ENCODE measurements around the gene ADTRP. TPM values are rescaled to one million over a fixed set of nuclear protein-coding genes. Genes with fewer than 3 reads are reported as not detected.
A peak's percentile ranks its signal among the peaks of the same experiment; 100 is the strongest.

The ADTRP gene
- polyA plus RNA-seq, 1 donor (not counting 4 experiments of a cell fraction or from before 2014, with no cell fraction given), result 16.7 TPM

- peak overlapping the region; percentile 65 for H3K27ac ChIP-seq (ENCODE audit: control insufficient read depth, insufficient read depth, low read length)
- peak; percentile 39 for FAIRE-seq
- peak overlapping the region; percentile 79 for H3K4me2 ChIP-seq (ENCODE audit: control insufficient read depth, extremely low read depth, insufficient read depth, low read depth, low read length)
- no peaks in the 10 kb centered on the region for H3K36me3 ChIP-seq (ENCODE audit: control insufficient read depth in 2 of 2, extremely low read depth in 1 of 2, insufficient read depth in 2 of 2, low read length in 2 of 2)
- peaks cover 26% of the 10 kb centered on the region for H3K4me1 ChIP-seq (ENCODE audit: control insufficient read depth, extremely low read depth, insufficient read depth, low read length)
- no peaks in the 10 kb centered on the region for H3K9me1 ChIP-seq (ENCODE audit: control insufficient read depth, extremely low read depth, insufficient read depth, low read length)
- no peak for DNase-seq (ENCODE audit: low read depth, low spot score)
- no peaks in the 10 kb centered on the region for H3K9me3 ChIP-seq (ENCODE audit: control insufficient read depth, low read depth, low read length)
- H3K9ac ChIP-seq (ENCODE audit: control insufficient read depth, extremely low read depth, insufficient read depth, low read length), result peak overlapping the region; percentile 15
- no peaks in the 10 kb centered on the region for H3K79me2 ChIP-seq (ENCODE audit: control insufficient read depth, insufficient read depth, low read length)
- H3K27me3 ChIP-seq (ENCODE audit: control insufficient read depth, extremely low read depth, insufficient read depth, low read length), result no peaks in the 10 kb centered on the region
- H3K4me3 ChIP-seq (ENCODE audit: control insufficient read depth in 2 of 3, extremely low read depth in 1 of 3, insufficient read depth in 2 of 3, low read depth in 1 of 3, low read length in 3 of 3), result peak overlapping the region in 2 of 3 experiments; percentile 22 to 34
- dilution Hi-C loops (cut with MboI; ENCODE audit: extremely low pct_ligation_motif_present, low sequenced_read_pairs), result no loop called here
- H4K20me1 ChIP-seq (ENCODE audit: control insufficient read depth, extremely low read depth, insufficient read depth, low read length), result no peaks in the 10 kb centered on the region
- peak overlapping the region; percentile 93 for H2AFZ ChIP-seq (ENCODE audit: control insufficient read depth, low read length)
- TF ChIP-seq EZH2 (IDR thresholded peaks at IDR 0.05; ENCODE audit: low read length), result no peak
- no peak for TF ChIP-seq CTCF (optimal IDR thresholded peaks at IDR 0.05 in 1 of 3, IDR thresholded peaks at IDR 0.05 in 1 of 3, conservative IDR thresholded peaks at IDR 0.05 in 1 of 3; ENCODE audit: extremely low read depth in 1 of 3, insufficient read depth in 2 of 3, low read length in 3 of 3)
Observed at GRCh38 chr6:11814819-11815218, 36.2 kb upstream of the ADTRP start.

GRCh38 chr6:11814106-11814505 is 35.5 kb upstream of the ADTRP start:
- Histone ChIP-seq H3K36me3 (ENCODE audit: control insufficient read depth in 2 of 2, extremely low read depth in 1 of 2, insufficient read depth in 2 of 2, low read length in 2 of 2) (no peaks in the 10 kb centered on the region), H3K79me2 (ENCODE audit: control insufficient read depth, insufficient read depth, low read length) (no peaks in the 10 kb centered on the region), H3K4me1 (ENCODE audit: control insufficient read depth, extremely low read depth, insufficient read depth, low read length) (peaks cover 31% of the 10 kb centered on the region), H3K9ac (ENCODE audit: control insufficient read depth, extremely low read depth, insufficient read depth, low read length) (no peak overlapping the region), H3K9me1 (ENCODE audit: control insufficient read depth, extremely low read depth, insufficient read depth, low read length) (no peaks in the 10 kb centered on the region), H2AFZ (ENCODE audit: control insufficient read depth, low read length) (no peak overlapping the region), H3K9me3 (ENCODE audit: control insufficient read depth, low read depth, low read length) (no peaks in the 10 kb centered on the region), H3K4me2 (ENCODE audit: control insufficient read depth, extremely low read depth, insufficient read depth, low read depth, low read length) (no peak overlapping the region), H3K27ac (ENCODE audit: control insufficient read depth, insufficient read depth, low read length) (no peak overlapping the region), H3K4me3 (ENCODE audit: control insufficient read depth in 2 of 3, extremely low read depth in 1 of 3, insufficient read depth in 2 of 3, low read depth in 1 of 3, low read length in 3 of 3) (no peak overlapping the region), H4K20me1 (ENCODE audit: control insufficient read depth, extremely low read depth, insufficient read depth, low read length) (no peaks in the 10 kb centered on the region), H3K27me3 (ENCODE audit: control insufficient read depth, extremely low read depth, insufficient read depth, low read length) (no peaks in the 10 kb centered on the region)
- FAIRE-seq (no peak), DNase-seq (ENCODE audit: low read depth, low spot score) (no peak)
- dilution Hi-C loops (cut with MboI; ENCODE audit: extremely low pct_ligation_motif_present, low sequenced_read_pairs), result no loop called here
- TF ChIP-seq CTCF (optimal IDR thresholded peaks at IDR 0.05 in 1 of 3, IDR thresholded peaks at IDR 0.05 in 1 of 3, conservative IDR thresholded peaks at IDR 0.05 in 1 of 3; ENCODE audit: extremely low read depth in 1 of 3, insufficient read depth in 2 of 3, low read length in 3 of 3) (no peak), EZH2 (IDR thresholded peaks at IDR 0.05; ENCODE audit: low read length) (no peak)
